ENCODE measurements around the gene PXK. TPM values are rescaled to one million over a fixed set of nuclear protein-coding genes. Genes with fewer than 3 reads are reported as not detected.
A peak's percentile ranks its signal among the peaks of the same experiment; 100 is the strongest.

PXK gene
- total and polyA plus RNA-seq, 7 experiments from 2014 or later, result 17.3 to 38.9 (median 23.1) TPM

DNA sequence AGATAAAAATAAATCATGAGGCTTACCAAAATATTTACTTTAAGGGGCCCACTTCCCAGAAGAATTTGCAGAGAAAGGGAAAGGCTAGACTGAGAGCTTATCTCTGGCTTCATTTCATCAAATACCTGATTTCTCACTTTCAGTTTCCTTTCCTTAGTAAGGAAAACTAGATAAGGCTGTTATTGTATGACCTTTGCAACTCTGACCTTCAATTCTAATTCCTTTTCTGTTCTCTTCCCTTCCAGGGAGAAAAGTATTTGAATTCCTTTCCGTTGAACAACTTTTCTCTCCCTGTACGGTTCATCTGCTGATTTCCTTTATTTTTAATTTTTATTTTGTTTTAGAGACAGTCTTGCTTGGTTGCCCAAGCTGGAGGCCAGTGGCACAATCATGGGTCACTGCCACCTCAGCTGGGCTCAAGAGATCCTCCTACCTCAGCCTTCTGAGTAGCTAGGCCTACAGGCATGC, 7.1 kb upstream of the PXK start:
- Mint-ChIP-seq H3K4me1 (peaks cover 0 to 28% (median 18%) of the 10 kb centered on the region in 7 donors), H3K4me3 (no peak overlapping the region), H3K27me3 (no peaks in the 10 kb centered on the region), H3K9me3 (no peaks in the 10 kb centered on the region), H3K27ac (peak overlapping the region in 3 of 9 donors; percentile 48 to 80 (median 67)), H3K36me3 (peaks cover 0 to 1% (median 0%) of the 10 kb centered on the region in 5 donors)
- ATAC-seq (no peak), DNase-seq (no peak)
- H3K9me3 ChIP-seq (ENCODE audit: control insufficient read depth in 2 of 3, low read length in 3 of 3), result no peaks in the 10 kb centered on the region
- H3K27me3 ChIP-seq (ENCODE audit: control insufficient read depth in 2 of 2, insufficient read depth in 2 of 2, low read length in 2 of 2), result no peaks in the 10 kb centered on the region
- intact Hi-C loops (cut with micrococcal nuclease), result no loop called here
- no peak overlapping the region for H3K4me3 ChIP-seq (ENCODE audit: low read length)
- H3K4me1 ChIP-seq (ENCODE audit: control insufficient read depth in 2 of 2, insufficient read depth in 2 of 2, low read length in 2 of 2), result no peaks in the 10 kb centered on the region
- ChIA-PET POLR2A (no interaction called here), CTCF (interaction anchor here (0.6 to 1.7 kb wide), 3 partner anchors 18 to 158 kb away, joined by 3 to 7 read pairs (median 4); partner anchors contain the start of genes HTD2 and RPP14)
- H3K36me3 ChIP-seq (ENCODE audit: control insufficient read depth in 2 of 3, insufficient read depth in 3 of 3, low read length in 3 of 3), result no peaks in the 10 kb centered on the region
- no peak overlapping the region for H3K27ac ChIP-seq (ENCODE audit: low read depth, low read length)

DNA sequence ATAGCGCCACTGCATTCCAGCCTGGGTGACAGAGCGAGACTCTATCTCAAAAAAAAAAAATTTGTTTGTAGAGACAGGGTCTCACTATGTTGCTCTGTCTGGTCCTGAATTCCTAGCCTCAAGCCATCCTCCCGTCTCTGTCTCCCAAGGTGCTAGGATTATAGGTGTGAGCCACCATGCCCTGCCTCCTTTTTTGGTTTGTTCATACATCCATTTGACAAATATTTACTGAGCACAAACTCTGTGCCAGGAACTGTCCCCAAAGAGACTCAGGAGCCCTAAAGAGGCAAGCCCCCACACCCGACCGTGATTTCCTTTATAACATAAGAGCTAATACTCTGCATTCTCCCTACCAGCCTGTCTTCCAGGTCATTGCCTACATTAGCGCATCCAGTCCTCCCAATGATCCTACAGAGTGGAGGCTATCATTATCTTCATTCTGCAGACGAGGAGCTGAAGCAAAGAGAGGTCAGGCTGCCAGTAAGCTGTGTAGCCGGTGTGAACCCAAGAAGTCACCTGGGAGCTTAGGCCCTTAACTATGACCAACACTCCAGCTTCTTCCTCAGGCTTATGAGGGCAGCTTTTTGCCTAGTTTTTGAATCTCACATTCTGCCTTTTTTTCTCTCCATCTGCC, 6.3 kb upstream of the PXK start:
- ChIA-PET CTCF (no interaction called here), POLR2A (no interaction called here)
- Histone ChIP-seq H3K27me3 (ENCODE audit: control insufficient read depth in 2 of 2, insufficient read depth in 2 of 2, low read length in 2 of 2) (no peaks in the 10 kb centered on the region), H3K4me3 (ENCODE audit: low read length) (no peak overlapping the region), H3K27ac (ENCODE audit: low read depth, low read length) (no peak overlapping the region), H3K9me3 (ENCODE audit: control insufficient read depth in 2 of 3, low read length in 3 of 3) (no peaks in the 10 kb centered on the region), H3K36me3 (ENCODE audit: control insufficient read depth in 2 of 3, insufficient read depth in 3 of 3, low read length in 3 of 3) (no peaks in the 10 kb centered on the region), H3K4me1 (ENCODE audit: control insufficient read depth in 2 of 2, insufficient read depth in 2 of 2, low read length in 2 of 2) (no peaks in the 10 kb centered on the region)
- ATAC-seq (no peak), DNase-seq (no peak)
- peak overlapping the region in 1 of 10 donors; percentile 14 for H3K4me3 Mint-ChIP-seq
- H3K9me3 Mint-ChIP-seq, result no peaks in the 10 kb centered on the region
- H3K27ac Mint-ChIP-seq, result peak overlapping the region in 5 of 9 donors; percentile 56 to 84 (median 76)
- peaks cover 0 to 32% (median 13%) of the 10 kb centered on the region in 7 donors for H3K4me1 Mint-ChIP-seq
- intact Hi-C loops (cut with micrococcal nuclease), result no loop called here
- no peaks in the 10 kb centered on the region for H3K36me3 Mint-ChIP-seq
- H3K27me3 Mint-ChIP-seq, result no peaks in the 10 kb centered on the region

DNA sequence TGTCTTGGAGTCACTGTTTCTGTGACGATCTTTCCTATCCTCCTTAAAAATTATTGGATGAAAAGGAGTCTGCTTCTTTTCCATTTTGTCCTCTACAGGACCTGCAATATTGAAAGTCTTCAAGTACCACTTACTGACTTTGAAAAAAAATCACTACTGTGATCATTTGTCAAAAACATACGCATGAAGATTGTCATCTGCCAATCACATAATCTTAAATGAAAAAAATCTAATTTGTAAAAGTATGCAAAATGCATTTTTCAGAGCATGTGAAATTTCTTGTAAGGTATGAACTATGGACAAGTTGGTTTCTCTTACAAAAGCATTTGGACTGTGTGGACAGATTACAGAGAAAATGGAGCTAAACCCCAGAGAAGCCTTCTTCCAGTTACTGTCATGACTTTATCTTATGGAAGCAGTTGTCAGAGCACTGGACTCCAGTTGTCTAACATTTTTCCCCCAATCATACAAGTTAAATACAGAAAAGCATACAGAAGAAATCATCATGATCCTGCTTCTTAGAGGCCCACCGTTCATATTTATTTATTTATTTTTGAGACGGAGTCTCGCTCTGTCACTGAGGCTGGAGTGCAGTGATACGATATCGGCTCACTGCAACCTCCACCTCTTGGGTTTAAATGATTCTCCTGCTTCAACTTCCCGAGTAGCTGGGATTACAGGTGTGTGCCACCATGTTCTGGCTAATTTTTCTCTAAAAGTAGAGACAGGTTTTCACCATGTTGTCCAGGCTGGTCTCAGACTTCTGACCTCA, 3.4 kb upstream of the PXK start:
- DNase-seq, result no peak
- no peaks in the 10 kb centered on the region for H3K9me3 ChIP-seq (ENCODE audit: control insufficient read depth in 2 of 3, low read length in 3 of 3)
- ChIA-PET POLR2A (no interaction called here), CTCF (interaction anchor here (0.6 kb wide), 1 partner anchor 166 kb away, joined by 4 read pairs; no protein-coding TSS in a partner anchor)
- Mint-ChIP-seq H3K4me1 (peaks cover 10 to 45% (median 21%) of the 10 kb centered on the region in 7 donors), H3K27ac (peak overlapping the region in 3 of 9 donors; percentile 17 to 49 (median 23)), H3K36me3 (peaks cover 0 to 2% (median 0%) of the 10 kb centered on the region in 5 donors), H3K4me3 (no peak overlapping the region), H3K27me3 (no peaks in the 10 kb centered on the region), H3K9me3 (no peaks in the 10 kb centered on the region)
- intact Hi-C loops (cut with micrococcal nuclease), result no loop called here
- H3K4me1 ChIP-seq (ENCODE audit: control insufficient read depth in 2 of 2, insufficient read depth in 2 of 2, low read length in 2 of 2), result peaks cover 12 to 13% of the 10 kb centered on the region in 2 donors
- ATAC-seq, result no peak
- no peak overlapping the region for H3K27ac ChIP-seq (ENCODE audit: low read depth, low read length)
- no peak overlapping the region for H3K4me3 ChIP-seq (ENCODE audit: low read length)
- no peaks in the 10 kb centered on the region for H3K27me3 ChIP-seq (ENCODE audit: control insufficient read depth in 2 of 2, insufficient read depth in 2 of 2, low read length in 2 of 2)
- H3K36me3 ChIP-seq (ENCODE audit: control insufficient read depth in 2 of 3, insufficient read depth in 3 of 3, low read length in 3 of 3), result peaks cover 0 to 4% (median 0%) of the 10 kb centered on the region in 3 experiments

DNA sequence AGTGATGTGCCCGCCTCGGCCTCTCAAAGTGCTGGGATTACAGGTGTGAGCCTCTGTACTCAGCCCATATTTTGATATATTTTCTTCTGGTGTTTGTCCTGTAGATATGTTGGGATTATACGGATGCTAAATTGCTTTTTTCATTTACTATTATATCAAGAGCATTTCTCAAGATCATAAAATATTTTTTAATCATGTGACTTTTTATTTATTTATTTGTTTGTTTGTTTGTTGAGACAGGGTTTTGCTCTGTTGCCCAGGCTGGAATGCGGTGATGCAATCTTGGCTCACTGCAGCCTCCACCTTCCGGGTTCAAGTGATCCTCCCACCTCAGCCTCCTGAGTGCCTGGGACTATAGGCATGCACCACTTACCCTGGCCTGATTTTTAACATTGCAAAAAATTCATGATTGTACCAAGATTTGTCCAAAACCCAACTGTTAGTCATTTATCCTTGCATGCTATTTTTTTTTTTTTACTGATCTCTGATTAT, 2.7 kb upstream of the PXK start:
- H3K4me3 Mint-ChIP-seq, result no peak overlapping the region
- no peak overlapping the region for H3K27ac Mint-ChIP-seq
- no peaks in the 10 kb centered on the region for H3K9me3 Mint-ChIP-seq
- Histone ChIP-seq H3K27me3 (ENCODE audit: control insufficient read depth in 2 of 2, insufficient read depth in 2 of 2, low read length in 2 of 2) (no peaks in the 10 kb centered on the region), H3K27ac (ENCODE audit: low read depth, low read length) (no peak overlapping the region), H3K4me1 (ENCODE audit: control insufficient read depth in 2 of 2, insufficient read depth in 2 of 2, low read length in 2 of 2) (peaks cover 17 to 18% of the 10 kb centered on the region in 2 donors), H3K9me3 (ENCODE audit: control insufficient read depth in 2 of 3, low read length in 3 of 3) (no peaks in the 10 kb centered on the region), H3K36me3 (ENCODE audit: control insufficient read depth in 2 of 3, insufficient read depth in 3 of 3, low read length in 3 of 3) (peaks cover 0 to 4% (median 0%) of the 10 kb centered on the region in 3 experiments), H3K4me3 (ENCODE audit: low read length) (no peak overlapping the region)
- H3K27me3 Mint-ChIP-seq, result no peaks in the 10 kb centered on the region
- ATAC-seq (no peak), DNase-seq (no peak)
- ChIA-PET CTCF (interaction anchor here (0.6 to 1.2 kb wide), 2 partner anchors 161 to 165 kb away, joined by 4 to 6 read pairs; partner anchors contain the start of gene KCTD6), POLR2A (interaction anchor here (0.5 to 4.2 kb wide), 2 partner anchors 22 to 103 kb away, joined by 3 to 29 read pairs; partner anchors contain the start of genes HTD2, PDHB and RPP14)
- H3K4me1 Mint-ChIP-seq, result peaks cover 16 to 46% (median 24%) of the 10 kb centered on the region in 7 donors
- intact Hi-C loops (cut with micrococcal nuclease), result loop anchor here in 1 of 2 donors (5.0 kb wide), 1 partner anchor 142 kb away; no protein-coding TSS in a partner anchor
- peaks cover 0 to 2% (median 0%) of the 10 kb centered on the region in 5 donors for H3K36me3 Mint-ChIP-seq

DNA sequence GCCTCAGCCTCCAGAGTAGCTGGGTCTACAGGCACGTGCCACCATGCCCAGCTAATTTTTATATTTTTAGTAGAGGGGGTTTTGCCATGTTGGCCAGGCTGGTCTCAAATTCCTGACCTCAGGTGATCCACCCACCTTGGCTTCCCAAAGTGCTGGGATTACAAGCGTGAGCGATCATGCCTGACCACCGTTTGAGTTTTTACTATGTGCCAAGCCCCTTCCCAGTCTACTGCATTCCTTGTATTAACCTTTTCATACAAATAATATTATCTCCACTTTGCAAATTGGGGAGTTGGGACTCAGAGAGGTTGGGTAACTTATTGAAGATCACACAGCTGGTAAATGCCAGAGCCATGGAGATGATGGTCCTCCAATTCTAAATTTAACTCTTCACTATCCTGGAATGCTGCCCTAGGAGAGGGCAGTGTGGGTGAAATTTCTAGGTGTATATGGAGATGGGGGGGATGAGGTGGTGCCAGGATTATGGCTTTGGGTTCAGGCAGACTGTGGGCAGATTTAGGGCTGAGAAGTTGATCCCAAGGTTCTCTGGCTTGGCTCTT, 1.0 kb upstream of the PXK start:
- Histone ChIP-seq H3K4me1 (ENCODE audit: control insufficient read depth in 2 of 2, insufficient read depth in 2 of 2, low read length in 2 of 2) (peaks cover 20 to 22% of the 10 kb centered on the region in 2 donors), H3K27me3 (ENCODE audit: control insufficient read depth in 2 of 2, insufficient read depth in 2 of 2, low read length in 2 of 2) (no peaks in the 10 kb centered on the region), H3K4me3 (ENCODE audit: low read length) (no peak overlapping the region), H3K9me3 (ENCODE audit: control insufficient read depth in 2 of 3, low read length in 3 of 3) (no peaks in the 10 kb centered on the region), H3K36me3 (ENCODE audit: control insufficient read depth in 2 of 3, insufficient read depth in 3 of 3, low read length in 3 of 3) (peaks cover 0 to 4% (median 0%) of the 10 kb centered on the region in 3 experiments), H3K27ac (ENCODE audit: low read depth, low read length) (no peak overlapping the region)
- Mint-ChIP-seq H3K27me3 (no peaks in the 10 kb centered on the region), H3K36me3 (peaks cover 0 to 6% (median 4%) of the 10 kb centered on the region in 5 donors), H3K4me3 (peak overlapping the region in 9 of 10 donors; percentile 33 to 99 (median 64)), H3K9me3 (no peaks in the 10 kb centered on the region), H3K4me1 (peaks cover 30 to 45% (median 36%) of the 10 kb centered on the region in 7 donors), H3K27ac (peak overlapping the region in 4 of 9 donors; percentile 4 to 67 (median 54))
- intact Hi-C loops (cut with micrococcal nuclease), result loop anchor here (1.0 to 5.0 kb wide), 8 partner anchors 7 to 160 kb away; partner anchors contain the start of genes ABHD6 (in 1 of the 2), HTD2 (in 1 of the 2), PDHB (in 1 of the 2) and RPP14 (in 1 of the 2)
- CTCF ChIA-PET, result interaction anchor here (0.6 to 1.2 kb wide), 2 partner anchors 25 to 41 kb away, joined by 4 read pairs; partner anchors contain the start of genes HTD2 and RPP14
- DNase-seq (no peak), ATAC-seq (no peak)
- POLR2A ChIA-PET, result interaction anchor here (1.3 to 4.2 kb wide), 2 partner anchors 24 to 160 kb away, joined by 5 to 29 read pairs; partner anchors contain the start of genes HTD2, KCTD6 and RPP14

Measured in naive thymus-derived CD4-positive, alpha-beta T cell (primary cell).